Neural cell (in vitro differentiated cells): ENCODE measurements around the gene RAB9A. TPM values are rescaled to one million over a fixed set of nuclear protein-coding genes. Genes with fewer than 3 reads are reported as not detected.

Experiments used
- H2AFZ ChIP-seq: fragments of 200-600, 300-800 bp; sonication (generic), shearing (Covaris generic); 2 replicates; pipeline ENCODE4 v1.6.0; 2014; ENCODE audit warnings: low read depth, mild to moderate bottlenecking, antibody characterized with exemption, low read length, moderate library complexity
- H3F3A ChIP-seq: fragments of 200-600 bp; shearing (Covaris generic); 2 replicates; pipeline ENCODE4 v1.6.1; 2016; ENCODE audit warnings: mild to moderate bottlenecking, moderate library complexity, mixed read lengths, antibody characterized with exemption, low read length; ENCODE audit not compliant: insufficient read depth, poor library complexity, severe bottlenecking
- H3K27ac ChIP-seq: fragments of 200-600, 300-800 bp; sonication (generic), shearing (Covaris generic); 2 replicates; pipeline ENCODE4 v1.5.1; 2014; ENCODE audit warnings: mild to moderate bottlenecking, low read length, moderate library complexity
- H3K27me3 ChIP-seq: fragments of 300-800, 200-600 bp; sonication (generic), shearing (Covaris generic); 2 replicates; pipeline ENCODE4 v1.6.0; 2014; ENCODE audit warnings: mild to moderate bottlenecking, low read depth, low read length, moderate library complexity; ENCODE audit not compliant: insufficient read depth
- H3K36me3 ChIP-seq: fragments of 300-800, 200-600 bp; sonication (generic), shearing (Covaris generic); 2 replicates; pipeline ENCODE4 v1.5.1; 2014; ENCODE audit warnings: mild to moderate bottlenecking, antibody characterized with exemption, low read length, moderate library complexity; ENCODE audit not compliant: insufficient read depth
- H3K4me2 ChIP-seq: fragments of 300-800, 200-600 bp; sonication (generic), shearing (Covaris generic); 2 replicates; pipeline ENCODE4 v1.6.0; 2014; ENCODE audit warnings: mild to moderate bottlenecking, low read length
- H3K4me3 ChIP-seq: fragments of 300-800, 200-600 bp; sonication (generic), shearing (Covaris generic); 2 replicates; pipeline ENCODE4 v1.5.1; 2014; ENCODE audit warnings: mild to moderate bottlenecking, low read length, moderate library complexity
- H3K79me2 ChIP-seq: fragments of 200-600 bp; shearing (Covaris generic); replicated peaks from 2 replicates; pipeline ENCODE4 v1.6.0; 2014; ENCODE audit warnings: mild to moderate bottlenecking, low read length, moderate library complexity; ENCODE audit not compliant: insufficient read depth
- H3K9ac ChIP-seq: fragments of 300-800, 200-600 bp; sonication (generic), shearing (Covaris generic); 2 replicates; pipeline ENCODE4 v1.6.1; 2016; ENCODE audit warnings: mild to moderate bottlenecking, low read length, mixed read lengths
- H3K9me2 ChIP-seq: fragments of 200-600 bp; shearing (Covaris generic); 2 replicates; pipeline ENCODE4 v1.6.1; 2016; ENCODE audit warnings: mild to moderate bottlenecking, low read length, mixed read lengths; ENCODE audit not compliant: insufficient read depth
- H3K9me3 ChIP-seq: fragments of 200-600, 300-800 bp; sonication (generic), shearing (Covaris generic); 2 replicates; pipeline ENCODE4 v1.6.1; 2016; ENCODE audit warnings: mild to moderate bottlenecking, mixed run types, low read length, moderate library complexity, mixed read lengths
- H4K20me1 ChIP-seq: fragments of 200-600 bp; shearing (Covaris generic); 2 replicates; pipeline ENCODE4 v1.6.1; 2016; ENCODE audit warnings: mild to moderate bottlenecking, mixed run types; ENCODE audit not compliant: insufficient read depth
- EP300 ChIP-seq: fragments of 450-650 bp; conservative IDR thresholded peaks from 2 replicates; pipeline ENCODE4 v1.6.1; 2014; ENCODE audit warnings: antibody characterized with exemption, mild to moderate bottlenecking, moderate library complexity; ENCODE audit not compliant: poor library complexity, severe bottlenecking
- EZH2 ChIP-seq: fragments of 200-600, 300-800 bp; shearing (Covaris generic), sonication (generic); IDR thresholded peaks from 2 replicates; pipeline ENCODE4 v1.6.1; 2014; ENCODE audit warnings: antibody characterized with exemption, low read length, borderline replicate concordance, mild to moderate bottlenecking; ENCODE audit not compliant: insufficient read depth, poor library complexity, severe bottlenecking
- MXI1 ChIP-seq: fragments of 450-650 bp; conservative IDR thresholded peaks from 2 replicates; pipeline ENCODE4 v1.6.1; 2014; ENCODE audit warnings: antibody characterized with exemption, mild to moderate bottlenecking; ENCODE audit not compliant: poor library complexity, severe bottlenecking
- POLR2AphosphoS5 ChIP-seq: IDR thresholded peaks from 2 replicates; pipeline ENCODE4 v1.6.1; 2012
- RAD21 ChIP-seq: fragments of 450-650 bp; conservative IDR thresholded peaks from 2 replicates; pipeline ENCODE4 v1.6.1; 2014; ENCODE audit warnings: antibody characterized with exemption, mild to moderate bottlenecking, moderate library complexity
- SMC3 ChIP-seq: fragments of 450-650 bp; conservative IDR thresholded peaks from 2 replicates; pipeline ENCODE4 v1.6.1; 2014; ENCODE audit warnings: antibody characterized with exemption, mild to moderate bottlenecking, moderate library complexity; ENCODE audit not compliant: poor library complexity
- TAF1 ChIP-seq: IDR thresholded peaks from 2 replicates; pipeline ENCODE4 v1.6.1; 2012; ENCODE audit warnings: low read depth
- polyA plus RNA-seq: library from polyadenylated mRNA; depleted of rRNA; stranded (reverse); fragments of >200 nt; gene quantifications from 2 replicates; pipeline ENCODE4 v1.2.3, GENCODE V29; 2014
- TF ChIP-seq, protein P1 (sequence below): fragments of 450-650 bp; IDR thresholded peaks from 2 replicates; pipeline ENCODE4 v1.5.1; 2014; ENCODE audit warnings: antibody characterized with exemption, mild to moderate bottlenecking, moderate library complexity; ENCODE audit not compliant: poor library complexity, severe bottlenecking
- TF ChIP-seq, protein P2 (sequence below): IDR thresholded peaks from 2 replicates; pipeline ENCODE4 v1.6.1; 2012; ENCODE audit warnings: borderline replicate concordance

The RAB9A gene
- polyA plus RNA-seq, 1 donor from 2014 or later: 26.9 TPM

DNA sequence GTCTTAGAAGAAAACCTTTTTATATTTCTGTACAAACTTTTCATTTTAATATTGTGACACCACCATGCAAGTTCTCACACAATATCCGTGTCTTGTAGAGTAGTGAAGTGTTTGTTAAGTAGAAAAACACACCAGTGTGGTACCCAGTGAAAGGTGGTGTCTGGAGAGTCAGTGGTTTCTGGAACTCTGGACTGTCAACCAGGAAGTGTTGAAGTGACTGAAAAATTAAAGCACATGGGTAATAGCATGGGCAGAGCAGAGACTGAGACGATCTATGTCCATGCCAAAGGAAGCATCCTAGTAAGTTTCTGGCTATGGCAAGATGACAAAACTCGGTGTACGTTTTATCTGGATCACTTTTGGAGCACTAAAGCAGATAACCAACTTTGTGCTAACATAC lies 22.2 kb downstream of the RAB9A start:
- no peak overlapping the region for H3K27ac ChIP-seq
- H4K20me1 ChIP-seq: no peaks in the 10 kb centered on the region
- H3K27me3 ChIP-seq: no peaks in the 10 kb centered on the region
- no peaks in the 10 kb centered on the region for H3K9me2 ChIP-seq
- no peak overlapping the region for H2AFZ ChIP-seq
- H3K4me2 ChIP-seq: no peak overlapping the region
- no peak overlapping the region for H3K4me3 ChIP-seq
- peaks cover 3% of the 10 kb centered on the region for H3K36me3 ChIP-seq
- TF ChIP-seq SMC3 (no peak), EZH2 (no peak), EP300 (no peak), RAD21 (no peak), MXI1 (no peak), TAF1 (no peak), POLR2AphosphoS5 (no peak)
- TF ChIP-seq, protein P1, sequence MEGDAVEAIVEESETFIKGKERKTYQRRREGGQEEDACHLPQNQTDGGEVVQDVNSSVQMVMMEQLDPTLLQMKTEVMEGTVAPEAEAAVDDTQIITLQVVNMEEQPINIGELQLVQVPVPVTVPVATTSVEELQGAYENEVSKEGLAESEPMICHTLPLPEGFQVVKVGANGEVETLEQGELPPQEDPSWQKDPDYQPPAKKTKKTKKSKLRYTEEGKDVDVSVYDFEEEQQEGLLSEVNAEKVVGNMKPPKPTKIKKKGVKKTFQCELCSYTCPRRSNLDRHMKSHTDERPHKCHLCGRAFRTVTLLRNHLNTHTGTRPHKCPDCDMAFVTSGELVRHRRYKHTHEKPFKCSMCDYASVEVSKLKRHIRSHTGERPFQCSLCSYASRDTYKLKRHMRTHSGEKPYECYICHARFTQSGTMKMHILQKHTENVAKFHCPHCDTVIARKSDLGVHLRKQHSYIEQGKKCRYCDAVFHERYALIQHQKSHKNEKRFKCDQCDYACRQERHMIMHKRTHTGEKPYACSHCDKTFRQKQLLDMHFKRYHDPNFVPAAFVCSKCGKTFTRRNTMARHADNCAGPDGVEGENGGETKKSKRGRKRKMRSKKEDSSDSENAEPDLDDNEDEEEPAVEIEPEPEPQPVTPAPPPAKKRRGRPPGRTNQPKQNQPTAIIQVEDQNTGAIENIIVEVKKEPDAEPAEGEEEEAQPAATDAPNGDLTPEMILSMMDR: no peak
- TF ChIP-seq, protein P2, sequence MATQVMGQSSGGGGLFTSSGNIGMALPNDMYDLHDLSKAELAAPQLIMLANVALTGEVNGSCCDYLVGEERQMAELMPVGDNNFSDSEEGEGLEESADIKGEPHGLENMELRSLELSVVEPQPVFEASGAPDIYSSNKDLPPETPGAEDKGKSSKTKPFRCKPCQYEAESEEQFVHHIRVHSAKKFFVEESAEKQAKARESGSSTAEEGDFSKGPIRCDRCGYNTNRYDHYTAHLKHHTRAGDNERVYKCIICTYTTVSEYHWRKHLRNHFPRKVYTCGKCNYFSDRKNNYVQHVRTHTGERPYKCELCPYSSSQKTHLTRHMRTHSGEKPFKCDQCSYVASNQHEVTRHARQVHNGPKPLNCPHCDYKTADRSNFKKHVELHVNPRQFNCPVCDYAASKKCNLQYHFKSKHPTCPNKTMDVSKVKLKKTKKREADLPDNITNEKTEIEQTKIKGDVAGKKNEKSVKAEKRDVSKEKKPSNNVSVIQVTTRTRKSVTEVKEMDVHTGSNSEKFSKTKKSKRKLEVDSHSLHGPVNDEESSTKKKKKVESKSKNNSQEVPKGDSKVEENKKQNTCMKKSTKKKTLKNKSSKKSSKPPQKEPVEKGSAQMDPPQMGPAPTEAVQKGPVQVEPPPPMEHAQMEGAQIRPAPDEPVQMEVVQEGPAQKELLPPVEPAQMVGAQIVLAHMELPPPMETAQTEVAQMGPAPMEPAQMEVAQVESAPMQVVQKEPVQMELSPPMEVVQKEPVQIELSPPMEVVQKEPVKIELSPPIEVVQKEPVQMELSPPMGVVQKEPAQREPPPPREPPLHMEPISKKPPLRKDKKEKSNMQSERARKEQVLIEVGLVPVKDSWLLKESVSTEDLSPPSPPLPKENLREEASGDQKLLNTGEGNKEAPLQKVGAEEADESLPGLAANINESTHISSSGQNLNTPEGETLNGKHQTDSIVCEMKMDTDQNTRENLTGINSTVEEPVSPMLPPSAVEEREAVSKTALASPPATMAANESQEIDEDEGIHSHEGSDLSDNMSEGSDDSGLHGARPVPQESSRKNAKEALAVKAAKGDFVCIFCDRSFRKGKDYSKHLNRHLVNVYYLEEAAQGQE: no peak
- no peaks in the 10 kb centered on the region for H3K9me3 ChIP-seq
- no peaks in the 10 kb centered on the region for H3K79me2 ChIP-seq
- H3F3A ChIP-seq: no peaks in the 10 kb centered on the region
- no peak overlapping the region for H3K9ac ChIP-seq

DNA sequence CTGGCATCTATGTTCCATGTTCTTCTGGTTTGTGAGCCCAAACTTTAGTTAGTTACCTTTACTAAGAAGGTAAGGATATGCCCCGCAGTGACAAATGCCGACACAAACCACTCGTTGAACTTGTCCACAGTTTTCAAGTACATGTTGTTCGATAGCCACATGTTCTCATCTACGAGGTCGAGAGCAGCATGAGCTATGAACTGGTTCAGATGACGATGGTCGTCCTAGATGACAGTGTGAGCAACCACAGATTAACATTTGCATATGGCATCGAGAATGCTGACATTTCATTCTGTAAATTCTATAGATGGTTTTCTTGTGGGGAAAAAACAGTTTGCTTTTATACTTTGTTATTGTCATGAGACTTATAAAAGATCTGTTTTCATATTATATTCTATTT lies 27.5 kb downstream of the RAB9A start:
- Histone ChIP-seq H3K4me2 (no peak overlapping the region), H3K79me2 (peaks cover 4% of the 10 kb centered on the region), H3K27ac (no peak overlapping the region), H3F3A (no peaks in the 10 kb centered on the region), H3K9me2 (no peaks in the 10 kb centered on the region), H4K20me1 (no peaks in the 10 kb centered on the region), H3K4me3 (no peak overlapping the region), H3K27me3 (no peaks in the 10 kb centered on the region), H3K9ac (no peak overlapping the region), H3K36me3 (peaks cover 7% of the 10 kb centered on the region), H3K9me3 (no peaks in the 10 kb centered on the region), H2AFZ (no peak overlapping the region)
- TF ChIP-seq POLR2AphosphoS5 (no peak), EP300 (no peak)

DNA sequence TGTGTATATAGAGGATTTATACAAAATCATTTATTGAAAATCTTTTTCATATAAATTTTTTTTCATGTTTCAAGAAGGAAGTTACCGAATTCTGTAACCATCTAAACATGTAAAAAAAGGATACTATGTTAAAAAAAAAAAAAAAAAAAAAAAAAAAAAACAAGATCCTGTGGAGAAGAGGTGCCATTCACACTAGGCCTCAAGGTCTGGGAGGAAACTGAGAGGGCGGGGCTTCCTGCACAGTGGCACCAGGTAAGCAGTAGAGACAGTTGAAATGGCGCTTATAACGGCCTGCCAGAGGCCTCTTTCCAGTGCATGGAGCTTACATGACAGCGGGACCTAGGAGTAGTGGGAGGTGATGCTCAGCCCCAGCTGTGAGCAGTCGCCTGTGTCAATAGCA lies 28.0 kb downstream of the RAB9A start:
- Histone ChIP-seq H3F3A (no peaks in the 10 kb centered on the region), H3K9me3 (no peaks in the 10 kb centered on the region), H3K9me2 (no peaks in the 10 kb centered on the region), H3K79me2 (peaks cover 4% of the 10 kb centered on the region), H3K36me3 (peaks cover 7% of the 10 kb centered on the region), H3K9ac (no peak overlapping the region), H4K20me1 (no peaks in the 10 kb centered on the region), H3K4me3 (no peak overlapping the region), H3K27me3 (no peaks in the 10 kb centered on the region), H3K4me2 (no peak overlapping the region), H3K27ac (no peak overlapping the region), H2AFZ (no peak overlapping the region)
- TF ChIP-seq MXI1: no peak
- TF ChIP-seq EZH2: no peak
- TF ChIP-seq POLR2AphosphoS5: no peak
- TF ChIP-seq, protein P1: no peak
- no peak for TF ChIP-seq RAD21
- TF ChIP-seq, protein P2: no peak
